K562 (cell line): Measurements from ENCODE around the gene SETD4. TPM values are rescaled to one million over a fixed set of nuclear protein-coding genes. Genes with fewer than 3 reads are reported as not detected.

Experiments used
- DDX20 ChIP-seq: fragments of 450-650 bp; IDR thresholded peaks from 2 replicates; pipeline ENCODE4 v1.6.1; 2016; ENCODE audit warnings: missing genetic modification characterization, low read depth, mild to moderate bottlenecking, missing compliant biosample characterization, moderate library complexity
- ESRRA ChIP-seq: fragments of 450-650 bp; IDR thresholded peaks from 2 replicates; pipeline ENCODE4 v1.6.1; 2014; ENCODE audit warnings: low read depth, mild to moderate bottlenecking, moderate library complexity, borderline replicate concordance
- HDAC3 ChIP-seq: fragments of 450-650 bp; IDR thresholded peaks from 2 replicates; pipeline ENCODE4 v1.6.1; 2018; ENCODE audit warnings: borderline replicate concordance, mild to moderate bottlenecking, moderate library complexity; ENCODE audit not compliant: partially characterized antibody
- HINFP ChIP-seq: fragments of 450-650 bp; conservative IDR thresholded peaks from 2 replicates; pipeline ENCODE4 v1.6.1; 2016; ENCODE audit warnings: missing genetic modification characterization, low read depth, mild to moderate bottlenecking, control low read depth, missing compliant biosample characterization
- PHF21A ChIP-seq: fragments of 450-650 bp; IDR thresholded peaks from 2 replicates; pipeline ENCODE4 v1.6.1; 2017; ENCODE audit warnings: low read depth, borderline replicate concordance
- TSHZ1 ChIP-seq: fragments of 250-450 bp; sonication (Bioruptor Pico); IDR thresholded peaks from 2 replicates; pipeline ENCODE4 v1.4.0; 2020; ENCODE audit warnings: mild to moderate bottlenecking, moderate library complexity
- ZBTB12 ChIP-seq: fragments of 250-450 bp; sonication (Bioruptor Pico); IDR thresholded peaks from 2 replicates; pipeline ENCODE4 v1.4.0; 2020
- ZNF134 ChIP-seq: fragments of 250-450 bp; sonication (Bioruptor Pico); conservative IDR thresholded peaks from 2 replicates; pipeline ENCODE4 v1.4.0; 2020
- ZNF354B ChIP-seq: fragments of 250-450 bp; sonication (Bioruptor Pico); IDR thresholded peaks from 2 replicates; pipeline ENCODE4 v1.4.0; 2020
- ZNF592 ChIP-seq: fragments of 450-650 bp; IDR thresholded peaks from 2 replicates; pipeline ENCODE4 v1.6.1; 2017; ENCODE audit warnings: antibody characterized with exemption, mild to moderate bottlenecking
- polyA plus RNA-seq, 8 experiments: library from polyadenylated mRNA; depleted of rRNA in 4 of 8; stranded (reverse) in 5 of 8; unstranded in 3 of 8; fragments of >200 nt; fragmentation: Nextera tagmentation in 2 of 8; fragmentation: Illumina TruSeq in 1 of 8; extraction: Ambion mirVana in 2 of 8; extraction: Trizol in 1 of 8; gene quantifications; 2 replicates each; pipeline versions ENCODE4 v1.2.1 to v1.2.3, GENCODE V29; 2011 to 2014; ENCODE audit warnings: inconsistent platforms in 1 of 8, missing spikeins in 1 of 8
- total RNA-seq, 7 experiments: library from RNA; depleted of rRNA in 6 of 7; stranded (reverse); fragments of >200 nt in 6 of 7; fragmentation: Illumina TruSeq in 2 of 7; extraction: Trizol in 2 of 7; gene quantifications; 2 replicates each; pipeline versions ENCODE4 v1.2.1 to v1.2.3, GENCODE V29; 2011 to 2021; ENCODE audit warnings: low replicate concordance in 1 of 7
- TF ChIP-seq, protein P1 (sequence below): fragments of 250-450 bp; sonication (Bioruptor Pico); IDR thresholded peaks from 2 replicates; pipeline ENCODE4 v1.9.0; 2021; ENCODE audit warnings: mild to moderate bottlenecking
- TF ChIP-seq, protein P2 (sequence below): fragments of 450-650 bp; IDR thresholded peaks from 2 replicates; pipeline ENCODE4 v1.6.1; 2014; ENCODE audit warnings: low read depth, mild to moderate bottlenecking, moderate library complexity, borderline replicate concordance
- TF ChIP-seq, protein P3 (sequence below): fragments of 250-450 bp; sonication (Bioruptor Pico); IDR thresholded peaks from 2 replicates; pipeline ENCODE4 v1.8.0; 2022; ENCODE audit warnings: moderate library complexity, mild to moderate bottlenecking, inconsistent platforms

SETD4 gene
- total and polyA plus RNA-seq, 9 of the 15 experiments (the other 6 are each of a cell fraction or from before 2014, with no cell fraction given), result 16.1 to 51.3 (median 25.7) TPM

- TF ChIP-seq ESRRA (no peak), HINFP (peak; percentile 70; the same call in 1 of the 2 replicates), ZNF592 (peak; percentile 88), ZNF354B (CRISPR knock-in tag) (0 out of 2 replicates have a peak, but pooled peaks have one; percentile 24), ZBTB12 (CRISPR knock-in tag) (0 out of 2 replicates have a peak, but pooled peaks have one; percentile 24), HDAC3 (no peak), TSHZ1 (CRISPR knock-in tag) (0 out of 2 replicates have a peak, but pooled peaks have one; percentile 28), ZNF134 (CRISPR knock-in tag) (0 out of 2 replicates have a peak, but pooled peaks have one; percentile 33), DDX20 (tag) (peak; percentile 73; the same call in 1 of the 2 replicates), PHF21A (no peak)
- TF ChIP-seq, protein P1, sequence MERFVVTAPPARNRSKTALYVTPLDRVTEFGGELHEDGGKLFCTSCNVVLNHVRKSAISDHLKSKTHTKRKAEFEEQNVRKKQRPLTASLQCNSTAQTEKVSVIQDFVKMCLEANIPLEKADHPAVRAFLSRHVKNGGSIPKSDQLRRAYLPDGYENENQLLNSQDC (CRISPR knock-in tag), result no peak
- TF ChIP-seq, protein P2, sequence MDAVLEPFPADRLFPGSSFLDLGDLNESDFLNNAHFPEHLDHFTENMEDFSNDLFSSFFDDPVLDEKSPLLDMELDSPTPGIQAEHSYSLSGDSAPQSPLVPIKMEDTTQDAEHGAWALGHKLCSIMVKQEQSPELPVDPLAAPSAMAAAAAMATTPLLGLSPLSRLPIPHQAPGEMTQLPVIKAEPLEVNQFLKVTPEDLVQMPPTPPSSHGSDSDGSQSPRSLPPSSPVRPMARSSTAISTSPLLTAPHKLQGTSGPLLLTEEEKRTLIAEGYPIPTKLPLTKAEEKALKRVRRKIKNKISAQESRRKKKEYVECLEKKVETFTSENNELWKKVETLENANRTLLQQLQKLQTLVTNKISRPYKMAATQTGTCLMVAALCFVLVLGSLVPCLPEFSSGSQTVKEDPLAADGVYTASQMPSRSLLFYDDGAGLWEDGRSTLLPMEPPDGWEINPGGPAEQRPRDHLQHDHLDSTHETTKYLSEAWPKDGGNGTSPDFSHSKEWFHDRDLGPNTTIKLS, result no peak
- TF ChIP-seq, protein P3, sequence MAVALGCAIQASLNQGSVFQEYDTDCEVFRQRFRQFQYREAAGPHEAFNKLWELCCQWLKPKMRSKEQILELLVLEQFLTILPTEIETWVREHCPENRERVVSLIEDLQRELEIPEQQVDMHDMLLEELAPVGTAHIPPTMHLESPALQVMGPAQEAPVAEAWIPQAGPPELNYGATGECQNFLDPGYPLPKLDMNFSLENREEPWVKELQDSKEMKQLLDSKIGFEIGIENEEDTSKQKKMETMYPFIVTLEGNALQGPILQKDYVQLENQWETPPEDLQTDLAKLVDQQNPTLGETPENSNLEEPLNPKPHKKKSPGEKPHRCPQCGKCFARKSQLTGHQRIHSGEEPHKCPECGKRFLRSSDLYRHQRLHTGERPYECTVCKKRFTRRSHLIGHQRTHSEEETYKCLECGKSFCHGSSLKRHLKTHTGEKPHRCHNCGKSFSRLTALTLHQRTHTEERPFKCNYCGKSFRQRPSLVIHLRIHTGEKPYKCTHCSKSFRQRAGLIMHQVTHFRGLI (CRISPR knock-in tag), result peak; percentile 70; the same call in 1 of the 2 replicates
Measured at GRCh38 chr21:36061445-36061844, 1.1 kb upstream of the SETD4 start (continued).
